Endothelial cell of umbilical vein (primary cell): ENCODE data around the gene CDC42BPB. TPM values are rescaled to one million over a fixed set of nuclear protein-coding genes. Genes with fewer than 3 reads are reported as not detected.

Experiments
- BruUV-seq: library from RNA; stranded (reverse); fragments of 400-500 nt; replicated peaks from 2 replicates; lab custom pipeline; 2021; lab: Mats Ljungman, UMichigan
- CTCF ChIA-PET: fragments of 300-600, 350-600 bp; sonication (Branson Sonifier 250); formaldehyde crosslinking; loops from one replicate; lab custom pipeline; 2021; ENCODE audit warnings: antibody characterized with exemption, inconsistent platforms; lab: Charles Lee
- POLR2A ChIA-PET: fragments of 300-600, 350-600 bp; sonication (Branson Sonifier 250); formaldehyde crosslinking; loops from one replicate; lab custom pipeline; 2021; ENCODE audit warnings: antibody characterized with exemption, inconsistent platforms; lab: Charles Lee
- DNase-seq: peaks from one replicate; pipeline ENCODE4 v3.0.0-alpha.2; 2011; ENCODE audit warnings: low read depth, low spot score
- FAIRE-seq: peaks from 2 replicates; lab custom pipeline; 2011; peaks lifted over from hg19 to GRCh38; lab: Jason Lieb, UNC
- H2AFZ ChIP-seq: 2 replicates; pipeline ENCODE4 v1.6.0; 2012; ENCODE audit warnings: low read depth, low read length, control low read depth, inconsistent platforms
- H3K27ac ChIP-seq: 2 replicates; pipeline ENCODE4 v1.5.1; 2011; ENCODE audit warnings: low read depth, mild to moderate bottlenecking, control low read depth, low read length, moderate library complexity; ENCODE audit not compliant: insufficient read depth
- H3K27me3 ChIP-seq, 2 experiments: 2 replicates each; pipeline versions ENCODE4 v1.6.0 to v1.6.1; 2011; ENCODE audit warnings: low read length in 2 of 2, mixed read lengths in 1 of 2; ENCODE audit not compliant: control insufficient read depth in 2 of 2, insufficient read depth in 2 of 2
- H3K36me3 ChIP-seq, 2 experiments: 2 replicates in 1 of 2; 3 replicates in 1 of 2; pipeline ENCODE4 v1.5.1; 2011; ENCODE audit warnings: low read length in 2 of 2, mild to moderate bottlenecking in 1 of 2, moderate library complexity in 1 of 2; ENCODE audit not compliant: control insufficient read depth in 2 of 2, insufficient read depth in 2 of 2; ENCODE audit errors: extremely low read depth in 1 of 2
- H3K4me1 ChIP-seq: 3 replicates; pipeline ENCODE4 v1.5.1; 2011; ENCODE audit warnings: mild to moderate bottlenecking, low read length; ENCODE audit not compliant: control insufficient read depth, insufficient read depth; ENCODE audit errors: extremely low read depth
- H3K4me2 ChIP-seq: 2 replicates; pipeline ENCODE4 v1.6.1; 2011; ENCODE audit warnings: low read length, control low read depth, mixed read lengths; ENCODE audit not compliant: insufficient read depth
- H3K4me3 ChIP-seq, 3 experiments: fragments of 200-600 bp in 1 of 3; sonication (generic), shearing (Covaris generic) in 1 of 3; replicated peaks in 1 of 3; 2 replicates each; pipeline ENCODE4 v1.5.1; 2011 to 2016; ENCODE audit warnings: control low read depth in 3 of 3, low read length in 3 of 3, mild to moderate bottlenecking in 2 of 3, inconsistent platforms in 1 of 3, low read depth in 1 of 3, moderate library complexity in 1 of 3; ENCODE audit not compliant: insufficient read depth in 1 of 3
- H3K79me2 ChIP-seq: 2 replicates; pipeline ENCODE4 v1.6.0; 2012; ENCODE audit warnings: low read length, inconsistent platforms; ENCODE audit not compliant: control insufficient read depth, insufficient read depth
- H3K9ac ChIP-seq: replicated peaks from 2 replicates; pipeline ENCODE3; 2011; ENCODE audit warnings: low read length, control low read depth; ENCODE audit not compliant: insufficient read depth; ENCODE audit errors: extremely low read depth
- H3K9me1 ChIP-seq: replicated peaks from 3 replicates; pipeline ENCODE4 v1.6.0; 2011; ENCODE audit warnings: mild to moderate bottlenecking, low read length; ENCODE audit not compliant: control insufficient read depth, insufficient read depth; ENCODE audit errors: extremely low read depth
- H3K9me3 ChIP-seq: replicated peaks from 2 replicates; pipeline ENCODE4 v1.5.1; 2012; ENCODE audit warnings: low read length, inconsistent platforms; ENCODE audit not compliant: control insufficient read depth, insufficient read depth
- H4K20me1 ChIP-seq: replicated peaks from 2 replicates; pipeline ENCODE3; 2011; ENCODE audit warnings: mild to moderate bottlenecking, low read length; ENCODE audit not compliant: control insufficient read depth, insufficient read depth; ENCODE audit errors: extremely low read depth
- EZH2 ChIP-seq: IDR thresholded peaks from 2 replicates; pipeline ENCODE4 v1.6.1; 2012; ENCODE audit warnings: borderline replicate concordance, low read depth, mild to moderate bottlenecking, moderate library complexity, low read length, inconsistent platforms; ENCODE audit not compliant: severe bottlenecking
- POLR2A ChIP-seq: IDR thresholded peaks from 2 replicates; pipeline ENCODE4 v1.6.1; 2012; ENCODE audit warnings: low read depth, mild to moderate bottlenecking, control low read depth, low read length
- POLR2AphosphoS5 ChIP-seq: IDR thresholded peaks from 2 replicates; pipeline ENCODE4 v1.6.1; 2012; ENCODE audit warnings: low read depth, mild to moderate bottlenecking, control low read depth, low read length, moderate library complexity; ENCODE audit not compliant: insufficient read depth
- dilution Hi-C: fragments of 300-500 bp; cut with MboI; formaldehyde crosslinking; loops from one replicate; pipeline ENCODE4 v1.15.0; 2019; ENCODE audit warnings: low sequenced_read_pairs; ENCODE audit not compliant: extremely low pct_ligation_motif_present
- intact Hi-C: fragments of 100-400 bp; cut with micrococcal nuclease; formaldehyde crosslinking; loops from one replicate; pipeline ENCODE4 v1.10.0; 2022
- polyA plus RNA-seq, 4 experiments: library from polyadenylated mRNA; depleted of rRNA in 3 of 4; stranded (reverse) in 3 of 4; unstranded in 1 of 4; fragments of >200 nt; gene quantifications; 2 replicates each; pipeline versions ENCODE4 v1.2.1 to v1.2.3, GENCODE V29; 2011 to 2012; ENCODE audit warnings: missing spikeins in 1 of 4
- total RNA-seq: library from RNA; stranded (reverse); gene quantifications from 2 replicates; pipeline ENCODE4 v1.2.3, GENCODE V29; 2021
- TF ChIP-seq, protein P1 (sequence below), 2 donors: IDR thresholded peaks; 1 replicate in 1 of 2; 2 replicates in 1 of 2; pipeline ENCODE4 v1.5.1; 2011; ENCODE audit warnings: low read length in 2 of 2, mild to moderate bottlenecking in 2 of 2, moderate library complexity in 2 of 2, control low read depth in 1 of 2, inconsistent platforms in 1 of 2, low read depth in 1 of 2; ENCODE audit not compliant: insufficient read depth in 1 of 2; ENCODE audit errors: extremely low read depth in 1 of 2

Gene CDC42BPB
- total and polyA plus RNA-seq, 2 donors (not counting 3 experiments of a cell fraction or from before 2014, with no cell fraction given) = 82.6 to 131 TPM

DNA sequence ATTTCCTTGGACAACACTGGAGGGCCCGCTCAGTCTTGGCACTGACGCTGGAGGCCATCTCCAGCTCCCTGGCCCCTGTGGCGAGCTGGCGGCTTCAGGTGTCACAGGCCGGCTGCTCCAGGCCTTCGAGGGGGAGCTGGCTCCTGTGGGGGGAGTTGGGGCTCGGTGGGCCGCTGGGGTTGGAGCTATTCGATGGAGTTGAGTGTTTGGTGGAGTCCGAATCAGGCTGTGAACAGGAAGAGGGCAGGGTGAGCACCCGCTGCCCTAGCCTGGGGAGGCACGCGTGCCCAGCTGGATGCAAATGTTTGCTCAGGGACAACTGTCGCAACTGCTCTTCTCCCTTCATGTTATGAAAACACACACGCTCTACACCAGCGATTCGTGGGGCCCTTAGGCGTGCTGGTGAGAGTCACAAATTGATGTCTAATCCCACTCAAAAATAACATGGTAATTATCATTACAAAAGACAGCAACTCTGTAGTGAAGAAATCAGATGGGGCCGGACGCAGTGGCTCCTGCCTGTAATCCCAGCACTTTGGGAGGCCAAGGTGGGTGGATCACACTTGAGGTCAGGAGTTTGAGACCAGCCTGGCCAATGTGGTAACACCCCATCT, 123.6 kb downstream of the CDC42BPB start:
- H3K4me2 ChIP-seq = no peak overlapping the region
- no peak overlapping the region for H3K4me3 ChIP-seq
- peaks cover 13 to 20% of the 10 kb centered on the region in 2 experiments for H3K27me3 ChIP-seq
- POLR2A ChIA-PET = no interaction called here
- FAIRE-seq (no peak), DNase-seq (no peak)
- no peak overlapping the region for H2AFZ ChIP-seq
- CTCF ChIA-PET = interaction anchor here (1.5 kb wide), 1 partner anchor 239 kb away, joined by 3 read pairs; no protein-coding TSS in a partner anchor
- intact Hi-C loops = no loop called here
- no peak overlapping the region for H3K27ac ChIP-seq
- TF ChIP-seq EZH2 = no peak
- TF ChIP-seq, protein P1, sequence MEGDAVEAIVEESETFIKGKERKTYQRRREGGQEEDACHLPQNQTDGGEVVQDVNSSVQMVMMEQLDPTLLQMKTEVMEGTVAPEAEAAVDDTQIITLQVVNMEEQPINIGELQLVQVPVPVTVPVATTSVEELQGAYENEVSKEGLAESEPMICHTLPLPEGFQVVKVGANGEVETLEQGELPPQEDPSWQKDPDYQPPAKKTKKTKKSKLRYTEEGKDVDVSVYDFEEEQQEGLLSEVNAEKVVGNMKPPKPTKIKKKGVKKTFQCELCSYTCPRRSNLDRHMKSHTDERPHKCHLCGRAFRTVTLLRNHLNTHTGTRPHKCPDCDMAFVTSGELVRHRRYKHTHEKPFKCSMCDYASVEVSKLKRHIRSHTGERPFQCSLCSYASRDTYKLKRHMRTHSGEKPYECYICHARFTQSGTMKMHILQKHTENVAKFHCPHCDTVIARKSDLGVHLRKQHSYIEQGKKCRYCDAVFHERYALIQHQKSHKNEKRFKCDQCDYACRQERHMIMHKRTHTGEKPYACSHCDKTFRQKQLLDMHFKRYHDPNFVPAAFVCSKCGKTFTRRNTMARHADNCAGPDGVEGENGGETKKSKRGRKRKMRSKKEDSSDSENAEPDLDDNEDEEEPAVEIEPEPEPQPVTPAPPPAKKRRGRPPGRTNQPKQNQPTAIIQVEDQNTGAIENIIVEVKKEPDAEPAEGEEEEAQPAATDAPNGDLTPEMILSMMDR (IDR thresholded peaks at IDR 0.05; ENCODE audit: extremely low read depth in 1 of 2, insufficient read depth in 1 of 2, low read depth in 1 of 2, low read length in 2 of 2) = no peak
- no peak for TF ChIP-seq POLR2AphosphoS5
- no peak for TF ChIP-seq POLR2A
- H4K20me1 ChIP-seq = no peaks in the 10 kb centered on the region
- dilution Hi-C loops = no loop called here
- peaks cover 3 to 26% of the 10 kb centered on the region in 2 experiments for H3K36me3 ChIP-seq
- no TSS peak for BruUV-seq
- H3K9me3 ChIP-seq = no peaks in the 10 kb centered on the region
- no peaks in the 10 kb centered on the region for H3K9me1 ChIP-seq
- peaks cover 7% of the 10 kb centered on the region for H3K4me1 ChIP-seq
- no peaks in the 10 kb centered on the region for H3K79me2 ChIP-seq
- H3K9ac ChIP-seq = no peak overlapping the region
